HAP-1 (cell line): ENCODE measurements around the gene INTS3.

Experiments used
- DNase-seq, 2 experiments: peaks; one replicate each; pipeline ENCODE4 v3.0.0-alpha.2; 2016 to 2020; ENCODE audit warnings: low spot score in 2 of 2
- H3K27me3 ChIP-seq: fragments of 250-450 bp; sonication (Bioruptor Pico); 2 replicates; pipeline ENCODE4 v1.5.1; 2020; ENCODE audit warnings: low read depth, mild to moderate bottlenecking, moderate library complexity
- H3K36me3 ChIP-seq: fragments of 250-450 bp; sonication (Bioruptor Pico); replicated peaks from 2 replicates; pipeline ENCODE4 v1.5.1; 2020; ENCODE audit warnings: mild to moderate bottlenecking
- H3K4me1 ChIP-seq: fragments of 250-450 bp; sonication (Bioruptor Pico); 2 replicates; pipeline ENCODE4 v1.5.1; 2020; ENCODE audit warnings: mild to moderate bottlenecking
- H3K4me3 ChIP-seq: fragments of 250-450 bp; sonication (Bioruptor Pico); 2 replicates; pipeline ENCODE4 v1.5.1; 2020; ENCODE audit warnings: mild to moderate bottlenecking, moderate library complexity
- H3K9me3 ChIP-seq: fragments of 250-450 bp; sonication (Bioruptor Pico); 2 replicates; pipeline ENCODE4 v1.5.1; 2020; ENCODE audit warnings: mild to moderate bottlenecking, moderate library complexity
- in situ Hi-C: fragments of 300-500 bp; cut with MboI; formaldehyde crosslinking; loops from 3 replicates; pipeline ENCODE4 v1.14.3; 2020; ENCODE audit warnings: low sequenced_read_pairs, inconsistent platforms, mixed read lengths

The INTS3 gene

GRCh38 chr1:153733970-153734369 is 6.1 kb downstream of the INTS3 start:
- Histone ChIP-seq H3K27me3 (no peaks in the 10 kb centered on the region), H3K4me1 (peaks cover 7% of the 10 kb centered on the region), H3K36me3 (peaks cover 13% of the 10 kb centered on the region), H3K9me3 (no peaks in the 10 kb centered on the region), H3K4me3 (no peak overlapping the region)
- in situ Hi-C loops, result no loop called here
- DNase-seq, result no peak

GRCh38 chr1:153734396-153735089 is 6.7 kb downstream of the INTS3 start:
- H3K27me3 ChIP-seq, result no peaks in the 10 kb centered on the region
- no peaks in the 10 kb centered on the region for H3K9me3 ChIP-seq
- DNase-seq, result no peak
- no peak overlapping the region for H3K4me3 ChIP-seq
- in situ Hi-C loops, result no loop called here
- H3K4me1 ChIP-seq, result peaks cover 7% of the 10 kb centered on the region
- H3K36me3 ChIP-seq, result peaks cover 13% of the 10 kb centered on the region

GRCh38 chr1:153735090-153735420 is 7.2 kb downstream of the INTS3 start:
- Histone ChIP-seq H3K36me3 (peaks cover 15% of the 10 kb centered on the region), H3K4me3 (no peak overlapping the region), H3K4me1 (peaks cover 5% of the 10 kb centered on the region; the same call in 1 of the 2 replicates), H3K9me3 (no peaks in the 10 kb centered on the region), H3K27me3 (no peaks in the 10 kb centered on the region)
- in situ Hi-C loops, result no loop called here
- no peak for DNase-seq

GRCh38 chr1:153741986-153742385 is 14.1 kb downstream of the INTS3 start:
- no peak for DNase-seq
- Histone ChIP-seq H3K4me3 (no peak overlapping the region), H3K27me3 (no peaks in the 10 kb centered on the region), H3K9me3 (no peaks in the 10 kb centered on the region), H3K36me3 (peaks cover 57% of the 10 kb centered on the region), H3K4me1 (no peaks in the 10 kb centered on the region)
- in situ Hi-C loops, result loop anchor here (10.0 kb wide), 2 partner anchors 67 to 237 kb away; partner anchors contain the start of genes ILF2 and NPR1

GRCh38 chr1:153742411-153743142 is 14.7 kb downstream of the INTS3 start:
- Histone ChIP-seq H3K9me3 (no peaks in the 10 kb centered on the region), H3K27me3 (no peaks in the 10 kb centered on the region), H3K4me3 (no peak overlapping the region), H3K36me3 (peaks cover 63% of the 10 kb centered on the region), H3K4me1 (no peaks in the 10 kb centered on the region)
- in situ Hi-C loops, result loop anchor here (10.0 kb wide), 2 partner anchors 68 to 238 kb away; partner anchors contain the start of genes ILF2 and NPR1
- no peak for DNase-seq

- H3K36me3 ChIP-seq, result peaks cover 84% of the 10 kb centered on the region
- H3K4me3 ChIP-seq, result no peak overlapping the region
- DNase-seq, result no peak
- no peaks in the 10 kb centered on the region for H3K4me1 ChIP-seq
- H3K27me3 ChIP-seq, result no peaks in the 10 kb centered on the region
- in situ Hi-C loops, result loop anchor here (10.0 kb wide), 2 partner anchors 71 to 241 kb away; partner anchors contain the start of genes ILF2 and NPR1
- H3K9me3 ChIP-seq, result no peaks in the 10 kb centered on the region
Measured at GRCh38 chr1:153745417-153745816, 17.6 kb downstream of the INTS3 start.

- Histone ChIP-seq H3K9me3 (no peaks in the 10 kb centered on the region), H3K27me3 (no peaks in the 10 kb centered on the region), H3K36me3 (peaks cover 84% of the 10 kb centered on the region), H3K4me3 (no peak overlapping the region), H3K4me1 (no peaks in the 10 kb centered on the region)
- DNase-seq, result no peak
- in situ Hi-C loops, result loop anchor here (10.0 kb wide), 2 partner anchors 71 to 241 kb away; partner anchors contain the start of genes ILF2 and NPR1
Measured at GRCh38 chr1:153746174-153746573, 18.3 kb downstream of the INTS3 start.

GRCh38 chr1:153748903-153749302 is 21.1 kb downstream of the INTS3 start:
- Histone ChIP-seq H3K27me3 (no peaks in the 10 kb centered on the region), H3K4me1 (no peaks in the 10 kb centered on the region), H3K4me3 (no peak overlapping the region), H3K9me3 (no peaks in the 10 kb centered on the region), H3K36me3 (peaks cover 81% of the 10 kb centered on the region)
- no peak for DNase-seq
- in situ Hi-C loops, result loop anchor here (10.0 kb wide), 2 partner anchors 74 to 244 kb away; partner anchors contain the start of genes ILF2 and NPR1

GRCh38 chr1:153749408-153750005 is 21.7 kb downstream of the INTS3 start:
- DNase-seq, result peak; percentile 68 to 79
- in situ Hi-C loops, result loop anchor here (10.0 to 25.0 kb wide), 3 partner anchors 75 to 387 kb away; partner anchors contain the start of genes ILF2, NPR1 and S100A9
- Histone ChIP-seq H3K36me3 (peaks cover 81% of the 10 kb centered on the region), H3K9me3 (no peaks in the 10 kb centered on the region), H3K4me3 (no peak overlapping the region), H3K27me3 (no peaks in the 10 kb centered on the region), H3K4me1 (no peaks in the 10 kb centered on the region)

GRCh38 chr1:153750026-153750995 is 22.5 kb downstream of the INTS3 start:
- in situ Hi-C loops, result loop anchor here (25.0 kb wide), 1 partner anchor 388 kb away; the partner anchor contains the start of gene S100A9
- no peak for DNase-seq
- Histone ChIP-seq H3K4me3 (no peak overlapping the region), H3K4me1 (no peaks in the 10 kb centered on the region), H3K27me3 (no peaks in the 10 kb centered on the region), H3K36me3 (peaks cover 81% of the 10 kb centered on the region), H3K9me3 (no peaks in the 10 kb centered on the region)

- Histone ChIP-seq H3K4me1 (no peaks in the 10 kb centered on the region), H3K9me3 (no peaks in the 10 kb centered on the region), H3K27me3 (no peaks in the 10 kb centered on the region), H3K36me3 (peaks cover 82% of the 10 kb centered on the region), H3K4me3 (no peak overlapping the region)
- no peak for DNase-seq
- in situ Hi-C loops, result loop anchor here (25.0 kb wide), 1 partner anchor 390 kb away; the partner anchor contains the start of gene S100A9
Measured at GRCh38 chr1:153752072-153752471, 24.2 kb downstream of the INTS3 start.

GRCh38 chr1:153752571-153753195 is 24.8 kb downstream of the INTS3 start:
- Histone ChIP-seq H3K4me3 (no peak overlapping the region), H3K9me3 (no peaks in the 10 kb centered on the region), H3K27me3 (no peaks in the 10 kb centered on the region), H3K4me1 (no peaks in the 10 kb centered on the region), H3K36me3 (peaks cover 82% of the 10 kb centered on the region)
- in situ Hi-C loops, result loop anchor here (25.0 kb wide), 1 partner anchor 390 kb away; the partner anchor contains the start of gene S100A9
- DNase-seq, result no peak
